Neural crest cell (in vitro differentiated cells): Measurements from ENCODE around the gene YWHAE. TPM values are rescaled to one million over a fixed set of nuclear protein-coding genes. Genes with fewer than 3 reads are reported as not detected.
"Not testable (repeated sequence)": the region's sequence is repeated elsewhere in the genome, so short reads cannot be mapped to it uniquely, and the experiment has no call there.

Experiments used
- DNase-seq: peaks from one replicate; pipeline ENCODE4 v3.0.0; 2021; ENCODE audit warnings: low read depth, mixed read lengths, low spot score
- H3K27ac Mint-ChIP-seq: one replicate; pipeline ENCODE4 v1.8.0; 2021; ENCODE audit warnings: mild to moderate bottlenecking, mixed read lengths; ENCODE audit not compliant: unreplicated experiment
- H3K27me3 Mint-ChIP-seq: 2 replicates; pipeline ENCODE4 v1.8.0; 2021; ENCODE audit warnings: low read depth, mild to moderate bottlenecking, mixed read lengths
- H3K36me3 Mint-ChIP-seq: 2 replicates; pipeline ENCODE4 v1.8.0; 2021; ENCODE audit warnings: low read depth, mild to moderate bottlenecking, mixed read lengths
- H3K4me1 Mint-ChIP-seq: 2 replicates; pipeline ENCODE4 v1.8.0; 2021; ENCODE audit warnings: mixed read lengths
- H3K4me3 Mint-ChIP-seq: one replicate; pipeline ENCODE4 v1.8.0; 2021; ENCODE audit warnings: mild to moderate bottlenecking, mixed read lengths
- H3K9me3 Mint-ChIP-seq: 2 replicates; pipeline ENCODE4 v1.8.0; 2021; ENCODE audit warnings: mixed read lengths
- CTCF ChIP-seq: fragments of 200-600 bp; sonication (generic); conservative IDR thresholded peaks from 2 replicates; pipeline ENCODE4 v1.5.0; 2021; ENCODE audit warnings: antibody characterized with exemption, mild to moderate bottlenecking
- total RNA-seq: library from RNA; stranded (reverse); gene quantifications from 2 replicates; pipeline ENCODE4 v1.2.1, GENCODE V29; 2021

YWHAE gene
- total RNA-seq, 1 donor from 2014 or later, result 1,231 TPM

DNA sequence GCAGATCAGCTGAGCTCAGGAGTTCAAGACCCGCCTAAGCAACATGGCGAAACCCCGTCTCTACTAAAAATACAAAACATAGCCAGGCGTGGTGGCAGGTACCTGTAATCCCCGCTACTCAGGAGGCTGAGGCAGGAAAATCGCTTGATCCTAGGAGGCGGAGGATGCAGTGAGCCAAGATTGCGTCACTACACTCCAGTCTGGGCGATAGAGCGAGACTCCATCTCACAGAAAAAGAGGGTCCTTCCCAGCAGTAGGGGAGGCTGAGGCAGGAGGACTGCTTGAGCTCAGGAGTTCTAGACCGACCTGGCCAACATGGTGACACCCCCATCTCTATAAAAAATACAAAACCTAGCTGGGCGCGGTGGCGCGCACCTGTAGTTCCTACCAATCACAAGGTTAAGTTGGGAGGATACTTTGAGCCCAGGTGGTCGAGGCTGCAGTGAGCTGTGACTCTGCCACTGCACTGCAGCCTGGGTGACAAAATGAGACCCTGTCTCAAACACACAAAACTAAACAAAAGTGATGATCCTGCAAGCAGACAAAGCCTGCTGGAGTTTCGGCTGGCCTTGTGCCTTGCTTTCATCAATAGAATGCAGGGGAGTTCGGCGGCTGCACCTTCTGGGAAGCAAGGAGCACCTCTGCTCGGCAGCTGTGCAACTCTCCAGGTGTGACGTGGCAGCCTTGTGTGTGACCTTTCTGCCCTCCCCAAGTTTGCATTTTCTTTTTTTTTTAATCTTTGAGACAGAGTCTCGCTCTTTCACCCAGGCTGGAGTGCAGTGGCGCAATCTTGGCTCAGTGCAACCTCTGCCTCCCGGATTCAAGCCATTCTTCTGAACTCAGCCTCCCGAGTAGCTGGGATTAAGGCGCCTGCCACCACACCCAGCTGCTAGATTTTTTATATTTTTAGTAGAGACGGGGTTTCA, 12.4 kb upstream of the YWHAE start:
- no peak overlapping the region for H3K27ac Mint-ChIP-seq
- no peak for TF ChIP-seq CTCF

GRCh38 chr17:1402262-1402586, 2.2 kb upstream of the YWHAE start:
- Mint-ChIP-seq H3K36me3 (peaks cover 14% of the 10 kb centered on the region), H3K9me3 (peaks cover 2% of the 10 kb centered on the region), H3K27me3 (peaks cover 4% of the 10 kb centered on the region), H3K4me1 (peaks cover 31% of the 10 kb centered on the region), H3K27ac (no peak overlapping the region), H3K4me3 (peak overlapping the region; percentile 65)
- no peak for TF ChIP-seq CTCF
- DNase-seq, result no peak

More for the DNA sequence above, 12.4 kb upstream of the YWHAE start:
- H3K4me3 Mint-ChIP-seq, result no peak overlapping the region
- no peaks in the 10 kb centered on the region for H3K4me1 Mint-ChIP-seq
- no peaks in the 10 kb centered on the region for H3K9me3 Mint-ChIP-seq
- DNase-seq, result no peak
- H3K27me3 Mint-ChIP-seq, result no peaks in the 10 kb centered on the region
- H3K36me3 Mint-ChIP-seq, result no peaks in the 10 kb centered on the region

DNA sequence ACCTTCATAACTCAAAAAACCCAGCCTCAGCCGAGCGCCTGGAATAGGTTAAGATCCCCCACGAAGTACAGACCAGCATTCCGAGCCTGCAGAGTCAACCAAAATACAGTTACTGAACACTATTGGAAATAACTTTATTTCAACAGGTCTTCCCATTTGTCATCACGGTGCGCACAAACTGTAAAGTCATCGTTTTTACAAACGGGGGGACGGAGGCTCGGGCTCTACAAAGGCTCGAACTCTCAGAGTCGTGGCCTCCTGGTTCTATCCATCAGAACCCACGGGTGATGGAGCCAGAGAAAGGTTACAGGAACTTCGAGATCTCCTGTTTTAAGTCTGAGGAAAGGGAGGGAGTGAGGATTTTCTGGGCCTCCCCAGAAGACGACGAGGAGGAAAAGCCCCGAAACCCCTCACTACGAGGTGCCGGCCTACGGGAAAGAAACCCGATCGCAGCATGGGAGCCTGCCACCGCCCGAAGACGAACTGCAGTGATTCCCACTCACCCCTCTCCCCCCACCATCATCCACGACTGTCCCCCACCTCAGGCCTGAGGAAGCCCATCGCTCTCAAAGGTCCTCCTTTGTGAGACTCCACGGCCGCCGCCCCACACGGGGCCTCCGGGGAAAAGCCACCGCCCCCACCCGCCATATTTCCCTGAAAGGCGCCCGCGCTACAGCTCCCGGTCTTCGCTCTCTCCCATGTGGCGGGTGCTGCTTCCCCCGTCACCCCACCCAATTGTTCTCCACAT, 917 bp downstream of the YWHAE start:
- no peak for TF ChIP-seq CTCF
- peak overlapping the region; percentile 100 for H3K27ac Mint-ChIP-seq
- H3K4me3 Mint-ChIP-seq, result peak overlapping the region; percentile 100
- peaks cover 30% of the 10 kb centered on the region for H3K4me1 Mint-ChIP-seq
- no peaks in the 10 kb centered on the region for H3K9me3 Mint-ChIP-seq
- peaks cover 14% of the 10 kb centered on the region for H3K36me3 Mint-ChIP-seq
- DNase-seq, result peak; percentile 12
- peaks cover 4% of the 10 kb centered on the region for H3K27me3 Mint-ChIP-seq

GRCh38 chr17:1398028-1398427, 2.0 kb downstream of the YWHAE start:
- DNase-seq, result no peak
- peak overlapping the region; percentile 100 for H3K27ac Mint-ChIP-seq
- H3K9me3 Mint-ChIP-seq, result no peaks in the 10 kb centered on the region

DNA sequence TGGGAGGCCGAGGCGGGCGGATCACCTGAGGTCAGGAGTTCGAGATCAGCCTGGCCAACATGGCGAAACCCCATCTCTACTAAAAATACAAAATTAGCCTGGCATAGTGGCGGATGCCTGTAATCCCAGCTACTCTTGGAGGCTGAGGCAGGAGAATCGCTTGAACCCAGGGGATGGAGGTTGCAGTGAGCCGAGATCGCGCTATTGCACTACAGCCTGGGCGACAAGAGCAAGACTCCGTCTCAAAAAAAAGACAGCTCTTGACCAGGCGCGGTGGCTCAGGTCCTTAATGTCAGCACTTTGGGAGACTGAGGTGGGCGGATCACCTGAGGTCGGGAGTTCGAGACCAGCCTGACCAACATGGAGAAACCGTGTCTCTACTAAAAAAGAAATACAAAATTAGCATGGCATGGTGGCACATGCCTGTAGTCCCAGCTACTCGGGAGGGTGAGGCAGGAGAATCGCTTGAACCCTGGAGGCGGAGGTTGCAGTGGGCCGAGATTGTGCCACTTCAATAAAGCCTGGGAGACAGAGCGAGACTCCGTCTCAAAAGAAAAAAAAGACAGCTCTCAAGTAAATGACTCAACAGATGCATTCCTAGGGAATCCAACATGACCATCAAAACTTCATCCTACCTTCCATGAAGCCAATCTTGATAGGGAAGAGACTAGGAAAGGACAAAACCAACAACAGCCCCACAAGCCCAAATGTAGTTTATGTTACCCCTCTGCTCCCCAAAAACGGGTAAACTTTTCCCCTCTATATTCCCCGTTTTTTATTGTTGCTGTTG, 4.0 kb downstream of the YWHAE start:
- H3K9me3 Mint-ChIP-seq, H3K27me3 Mint-ChIP-seq, DNase-seq, H3K27ac Mint-ChIP-seq: not testable (repeated sequence)
- peaks cover 14% of the 10 kb centered on the region for H3K36me3 Mint-ChIP-seq
- H3K4me3 Mint-ChIP-seq, result peak overlapping the region; percentile 100
- peaks cover 36% of the 10 kb centered on the region for H3K4me1 Mint-ChIP-seq

More at GRCh38 chr17:1398028-1398427, 2.0 kb downstream of the YWHAE start:
- peaks cover 14% of the 10 kb centered on the region for H3K36me3 Mint-ChIP-seq
- H3K4me1 Mint-ChIP-seq, result peaks cover 41% of the 10 kb centered on the region
- TF ChIP-seq CTCF, result no peak
- H3K27me3 Mint-ChIP-seq, result peaks cover 4% of the 10 kb centered on the region
- H3K4me3 Mint-ChIP-seq, result peak overlapping the region; percentile 100
